NK-92 (cell line): Measurements from ENCODE around the gene HDAC1.
"Not testable (repeated sequence)": the region's sequence is repeated elsewhere in the genome, so short reads cannot be mapped to it uniquely, and the experiment has no call there.

Experiments
- DNase-seq: peaks from one replicate; lab custom pipeline; 2025; ENCODE audit not compliant: unreplicated experiment; lab: John Stamatoyannopoulos, UW

HDAC1 gene

DNA sequence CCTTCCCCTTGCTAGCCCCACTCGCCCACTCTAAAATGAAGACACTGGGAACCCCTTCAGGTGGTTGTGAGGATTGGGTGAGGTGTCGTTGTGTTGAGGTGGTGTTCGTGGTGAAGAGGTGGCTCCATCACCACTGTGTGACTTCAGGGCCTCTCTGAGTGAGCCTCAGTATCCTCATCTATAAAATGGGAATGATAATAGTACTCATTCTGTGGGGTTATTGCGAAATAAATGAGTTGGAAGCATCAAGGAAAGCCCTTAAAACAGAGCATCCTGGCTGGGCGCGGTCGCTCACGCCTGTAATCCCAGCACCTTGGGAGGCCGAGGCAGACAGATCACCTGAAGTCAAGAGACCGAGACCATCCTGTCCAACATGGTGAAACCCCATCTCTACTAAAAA is 50.8 kb downstream of the HDAC1 start:
- DNase-seq = no peak

DNA sequence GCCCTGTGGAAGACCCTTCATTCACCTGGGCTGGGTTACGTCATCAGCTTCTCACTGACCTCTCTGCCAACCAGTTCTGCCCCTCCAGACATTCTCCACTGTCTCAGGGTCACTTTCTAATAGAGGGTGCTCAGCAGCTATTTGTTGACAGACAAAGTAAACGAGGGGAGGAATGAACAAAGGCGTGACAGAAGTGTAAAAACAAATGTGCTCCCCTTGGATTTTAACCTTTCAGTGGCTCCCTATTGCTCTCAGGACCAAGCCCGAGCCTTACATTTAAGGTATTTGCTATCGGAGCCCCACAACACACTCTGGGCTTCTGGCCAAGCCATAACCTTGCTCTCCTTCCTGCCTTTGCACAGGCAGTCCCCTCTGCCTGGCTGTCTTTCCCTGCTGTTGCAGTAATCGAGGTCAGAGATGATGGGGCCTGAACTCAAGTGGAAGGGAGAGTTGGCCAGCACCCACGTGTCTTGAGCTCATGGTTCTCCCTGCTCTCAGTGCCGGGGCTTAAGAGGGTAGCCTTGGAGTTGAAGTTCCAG is 53.5 kb downstream of the HDAC1 start:
- DNase-seq = no peak

DNA sequence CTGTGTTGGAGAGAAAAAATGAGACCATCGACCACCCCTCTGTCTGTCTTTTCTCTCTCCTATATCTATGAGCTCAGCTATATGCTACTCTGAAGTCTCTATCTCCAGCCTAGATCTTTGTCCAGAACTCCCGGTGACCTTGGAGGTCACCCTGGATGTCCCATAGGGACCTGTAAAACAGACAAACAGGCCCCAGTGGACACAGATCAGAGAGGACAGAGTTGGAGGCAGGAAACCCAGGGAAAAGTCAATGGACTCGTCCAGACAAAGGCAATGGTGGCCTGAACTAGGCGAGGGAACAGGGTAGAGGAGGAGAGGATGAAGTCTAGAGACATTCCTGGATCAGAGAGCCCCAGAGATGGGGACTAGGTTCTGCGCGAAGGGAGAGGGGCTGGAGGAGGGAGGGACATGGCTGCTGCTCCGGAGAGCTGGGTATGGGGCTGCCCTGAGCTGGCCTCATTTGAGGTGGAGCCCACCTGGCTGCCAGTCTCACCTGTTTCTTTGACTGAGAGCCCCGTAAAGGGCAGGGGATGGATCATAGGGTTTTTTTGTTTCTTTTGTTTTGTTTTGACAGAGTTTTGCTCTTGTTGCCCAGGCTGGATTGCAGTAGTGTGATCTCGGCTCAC is 54.8 kb downstream of the HDAC1 start:
- no peak for DNase-seq

DNA sequence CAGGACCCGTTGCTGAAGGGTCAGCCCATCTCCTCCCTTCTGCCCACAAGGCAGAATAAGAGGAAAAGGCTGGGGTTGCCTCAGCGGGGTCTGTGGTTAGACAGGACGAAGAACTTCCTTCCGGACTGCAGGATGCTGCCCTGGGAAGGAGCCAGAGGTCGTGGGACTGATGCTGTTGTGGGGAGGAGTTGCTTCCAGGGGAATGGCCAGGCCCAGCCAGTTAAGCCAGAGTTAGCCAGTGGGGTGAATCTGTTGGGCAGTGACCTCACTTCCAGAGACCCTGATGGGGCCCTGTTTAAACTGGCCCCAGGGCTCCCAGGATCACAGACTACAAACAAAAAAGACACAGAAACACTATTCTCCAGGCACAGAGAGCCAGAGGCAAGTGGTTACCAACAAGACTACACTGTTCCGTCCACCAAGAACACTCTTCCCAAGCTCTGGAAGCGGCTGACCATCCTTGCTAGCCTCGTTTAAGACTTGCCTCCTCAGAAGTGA is 57.4 kb downstream of the HDAC1 start:
- no peak for DNase-seq

DNA sequence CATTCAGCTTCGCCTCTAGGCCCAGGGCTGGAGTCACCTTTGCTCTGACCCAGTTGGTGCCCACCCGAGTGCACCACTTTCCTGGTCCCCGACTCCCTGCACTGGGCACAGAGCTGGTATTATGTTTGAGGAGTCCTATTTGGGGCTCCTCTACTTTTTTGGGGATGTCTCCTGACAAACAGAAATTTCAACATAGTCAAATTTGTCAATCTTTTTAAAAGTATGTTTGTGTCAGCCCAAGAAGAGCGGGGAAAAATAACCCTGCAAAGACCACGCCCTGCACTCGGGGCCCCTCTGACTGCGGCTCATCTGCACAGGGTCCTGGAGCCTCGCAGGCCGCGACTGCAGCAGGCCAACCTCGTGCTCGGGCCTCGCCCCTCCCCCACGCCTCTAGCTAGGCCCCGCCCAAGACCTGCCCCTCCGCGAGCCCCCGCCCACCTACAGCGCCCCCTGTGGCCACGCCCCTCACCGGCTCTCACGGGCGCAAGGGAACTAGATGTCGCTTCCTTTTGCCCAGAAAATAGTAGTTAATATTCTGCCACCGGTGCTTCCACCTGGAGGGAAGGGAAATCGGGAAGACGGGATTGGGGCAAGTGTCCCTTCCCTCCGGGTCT is 59.0 kb downstream of the HDAC1 start:
- no peak for DNase-seq

DNA sequence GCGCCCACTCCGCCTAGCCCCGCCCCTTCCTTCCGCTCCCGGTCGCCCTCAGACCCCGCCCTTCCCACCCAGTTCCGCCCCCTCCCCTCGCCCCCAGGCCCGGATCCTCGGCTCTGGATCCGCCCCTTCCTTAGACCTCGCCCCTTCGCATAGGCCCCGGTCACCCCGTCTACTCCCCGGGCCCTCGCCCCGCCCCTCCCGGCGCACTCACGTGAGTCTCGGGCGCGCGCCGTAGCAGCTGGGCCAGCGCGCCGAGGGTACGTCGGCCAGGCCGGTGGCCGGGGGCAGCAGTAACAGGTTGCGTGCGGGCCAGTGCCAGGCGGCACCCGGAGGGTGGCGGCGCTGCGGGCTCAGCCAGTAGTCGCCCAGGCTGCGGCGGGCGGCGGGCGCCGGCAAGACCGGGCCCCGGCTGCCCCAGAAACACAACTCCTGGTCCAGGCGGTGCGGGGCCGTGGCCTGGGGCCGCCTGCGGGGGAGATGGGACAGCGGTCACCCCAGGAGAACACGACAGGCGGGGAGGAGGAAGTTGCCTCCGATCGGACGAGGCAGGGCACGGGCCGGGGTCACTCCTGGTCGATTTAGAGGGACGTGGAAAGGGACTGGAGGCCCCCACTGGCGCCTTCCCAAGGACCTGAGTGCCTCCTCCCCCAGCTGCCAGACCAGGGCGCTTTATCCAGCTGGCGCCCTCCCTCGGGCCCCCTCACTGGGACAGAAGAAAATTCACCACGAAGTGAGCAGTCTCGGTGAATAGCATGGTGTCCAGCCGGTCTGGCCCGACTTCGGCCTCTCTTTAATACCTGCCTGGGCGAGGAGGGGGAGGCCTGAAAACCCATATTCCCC is 59.7 kb downstream of the HDAC1 start:
- no peak for DNase-seq

DNA sequence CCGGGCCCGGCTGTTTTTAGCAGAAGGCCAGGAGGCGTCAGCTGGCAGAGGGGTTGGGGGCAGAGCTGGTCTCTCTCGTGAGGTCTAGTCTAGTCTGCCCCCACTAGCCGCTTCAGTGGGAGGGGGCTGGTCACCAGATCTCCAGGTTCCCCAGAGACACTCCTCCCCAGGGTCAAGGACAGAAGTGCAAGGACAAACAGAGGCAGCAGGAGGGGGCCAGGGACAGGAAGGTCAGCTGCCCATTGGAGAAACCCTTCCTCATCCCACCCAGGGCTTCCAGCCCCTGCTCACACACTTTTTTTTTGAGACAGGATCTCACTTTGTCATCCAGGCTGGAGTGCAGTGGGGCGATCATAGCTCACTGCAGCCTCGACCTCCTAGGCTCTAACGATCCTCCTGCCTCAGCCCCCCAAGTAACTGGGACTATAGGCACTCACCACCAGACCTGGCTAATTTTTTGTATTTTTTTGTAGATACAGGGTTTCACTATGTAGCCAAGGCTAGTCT is 60.4 kb downstream of the HDAC1 start:
- no peak for DNase-seq

DNA sequence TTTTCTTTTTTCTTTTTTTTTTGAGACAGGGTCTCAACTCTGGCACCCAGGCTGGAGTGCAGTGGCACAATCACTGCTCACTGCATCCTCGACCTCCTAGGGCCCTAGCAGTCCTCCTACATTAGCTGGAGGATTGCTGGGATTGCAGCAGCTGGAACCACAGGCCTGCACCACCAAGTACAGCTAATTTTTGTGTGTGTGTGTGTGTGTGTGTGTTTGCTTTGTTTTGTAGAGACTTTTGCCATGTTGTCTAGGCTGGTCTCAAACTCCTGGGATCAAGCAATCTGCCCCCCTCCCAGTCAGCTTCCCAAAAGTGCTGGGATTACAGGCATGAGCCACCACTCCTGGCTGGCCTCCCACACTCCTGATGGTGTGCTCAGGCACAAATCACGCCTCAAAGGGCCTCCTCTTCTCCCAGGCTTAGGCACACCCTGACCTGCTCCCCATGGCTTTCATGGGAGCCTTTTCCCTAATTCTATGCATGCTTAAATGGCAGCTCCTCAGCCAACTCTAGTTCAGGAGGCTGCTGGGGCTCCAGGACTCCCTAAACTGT is 61.0 kb downstream of the HDAC1 start:
- no peak for DNase-seq

DNA sequence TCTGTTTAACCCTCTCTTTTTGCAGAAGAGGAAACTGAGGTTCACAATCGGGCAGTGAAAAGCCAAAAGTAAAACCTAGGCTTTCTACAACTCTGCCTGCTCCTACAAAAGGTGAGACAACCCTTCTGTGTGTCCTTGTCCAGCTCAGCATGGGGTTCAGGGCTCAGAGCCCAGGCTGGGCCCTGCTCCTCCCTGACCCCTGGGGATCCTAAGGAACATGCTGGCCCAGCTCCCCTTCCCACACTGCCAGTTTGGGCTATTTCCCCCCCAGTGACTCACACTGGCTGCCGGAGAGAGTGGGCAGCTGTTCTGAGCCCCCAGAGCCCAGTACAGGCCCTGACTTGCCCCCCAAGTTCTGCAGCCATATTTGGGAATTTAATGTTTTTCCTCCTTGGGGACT is 61.5 kb downstream of the HDAC1 start:
- no peak for DNase-seq

DNA sequence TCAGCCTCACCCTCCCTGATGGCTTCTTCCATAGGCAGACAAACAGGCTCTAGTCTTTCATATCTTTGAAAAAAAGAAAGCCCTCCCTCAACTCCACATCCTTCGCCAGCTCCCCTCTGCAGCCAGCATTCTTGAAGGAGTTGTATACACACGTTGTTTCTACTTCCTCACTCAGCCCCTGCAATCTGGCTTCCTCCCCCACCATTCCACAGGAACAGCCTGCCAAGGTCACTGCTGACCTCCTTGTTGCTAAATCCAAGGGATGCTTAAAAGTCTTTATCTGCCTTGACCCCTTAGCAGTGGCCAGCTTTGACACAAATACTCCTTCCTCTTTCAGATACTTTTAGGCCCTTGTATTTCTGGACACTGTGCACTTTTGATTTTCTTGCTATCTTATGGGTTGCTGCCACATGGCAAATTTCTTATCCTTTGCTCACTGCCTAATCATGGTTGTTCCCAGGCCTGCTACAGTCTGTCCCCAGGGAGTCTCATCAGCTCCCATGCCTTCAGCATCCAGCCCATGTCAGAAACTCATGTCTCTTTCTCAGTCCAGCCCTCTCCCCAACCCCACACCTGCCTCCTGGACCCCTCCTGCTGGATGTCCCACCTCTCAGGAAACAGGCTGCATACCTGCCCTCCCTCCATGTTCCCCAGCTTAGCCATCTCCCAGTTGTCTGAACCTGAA is 62.1 kb downstream of the HDAC1 start:
- no peak for DNase-seq

DNA sequence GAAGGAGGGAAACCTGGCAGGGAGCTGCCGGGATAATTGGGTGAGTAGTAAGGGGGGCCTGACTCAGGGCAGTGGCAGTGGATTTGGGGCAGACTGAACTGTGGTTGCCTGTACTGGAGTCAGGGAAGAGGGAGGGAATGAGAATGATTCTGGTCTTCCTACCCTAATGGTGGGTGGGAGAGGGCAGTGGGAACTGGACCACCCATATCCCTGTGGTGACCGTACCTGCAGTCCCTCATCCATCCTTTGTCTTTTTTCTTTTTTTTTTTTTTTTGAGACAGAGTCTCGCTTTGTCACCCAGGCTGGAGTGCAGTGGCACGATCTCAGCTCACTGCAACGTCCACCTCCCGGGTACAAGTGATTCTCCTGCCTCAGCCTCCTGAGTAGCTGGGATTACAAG is 63.9 kb downstream of the HDAC1 start:
- DNase-seq = not testable (repeated sequence)

DNA sequence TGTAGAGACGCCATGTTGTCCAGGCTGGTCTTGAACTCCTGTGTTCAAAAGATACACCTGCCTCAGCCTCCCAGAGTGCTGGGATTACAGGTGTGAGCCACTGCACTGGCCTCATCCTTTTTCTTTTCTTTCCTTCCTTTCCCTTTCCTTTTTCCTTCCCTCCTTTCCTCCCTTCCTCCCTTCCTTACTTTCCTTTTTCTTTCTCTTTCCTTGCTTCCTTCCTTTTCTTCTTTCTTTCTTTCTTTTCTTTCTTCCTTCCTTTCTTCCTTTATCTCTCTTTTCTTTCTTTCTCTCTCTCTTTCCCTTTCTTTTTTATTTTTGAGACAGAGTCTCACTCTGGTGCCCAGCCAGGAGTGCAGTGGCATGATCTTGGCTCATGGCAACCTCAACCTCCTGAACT is 64.6 kb downstream of the HDAC1 start:
- no peak for DNase-seq

DNA sequence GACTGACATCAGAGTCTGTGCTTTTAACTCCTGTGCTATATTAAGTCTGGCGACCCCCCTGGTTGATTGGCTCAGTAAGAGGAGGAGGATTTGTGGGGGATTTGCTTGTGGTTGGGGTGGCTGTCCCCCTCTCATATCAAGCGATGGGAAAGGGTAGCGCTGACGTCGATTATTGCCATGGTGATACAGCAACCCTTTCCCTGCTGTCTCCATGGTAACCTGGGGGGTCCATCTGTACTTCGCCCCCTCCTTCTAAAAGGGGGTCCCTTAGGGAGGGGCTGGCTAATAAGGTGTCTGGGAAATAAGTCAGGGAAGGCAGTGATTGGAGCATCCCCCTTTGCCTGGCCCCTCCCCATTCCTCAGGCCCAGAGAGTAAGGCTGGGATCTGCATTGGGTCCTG is 65.7 kb downstream of the HDAC1 start:
- no peak for DNase-seq

DNA sequence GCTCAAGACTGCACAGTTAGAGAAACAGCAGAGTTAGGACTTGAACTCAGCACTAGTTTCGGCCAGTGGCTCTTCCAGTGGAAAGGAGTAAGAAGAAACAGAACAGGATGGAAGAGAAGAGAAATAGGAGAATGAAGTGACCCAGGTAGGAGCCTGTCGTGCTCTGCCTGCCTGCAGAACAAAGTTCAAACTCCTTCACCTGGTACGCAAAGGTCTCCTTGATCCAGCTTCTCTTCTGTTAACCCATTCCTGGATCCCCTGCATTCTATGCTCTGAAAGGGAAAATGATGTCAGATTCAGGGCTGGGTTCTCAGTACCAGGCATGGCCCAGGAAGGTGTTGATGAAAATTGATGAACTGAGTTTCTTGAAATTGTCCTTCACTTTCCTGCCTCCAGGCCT is 66.6 kb downstream of the HDAC1 start:
- DNase-seq = no peak

DNA sequence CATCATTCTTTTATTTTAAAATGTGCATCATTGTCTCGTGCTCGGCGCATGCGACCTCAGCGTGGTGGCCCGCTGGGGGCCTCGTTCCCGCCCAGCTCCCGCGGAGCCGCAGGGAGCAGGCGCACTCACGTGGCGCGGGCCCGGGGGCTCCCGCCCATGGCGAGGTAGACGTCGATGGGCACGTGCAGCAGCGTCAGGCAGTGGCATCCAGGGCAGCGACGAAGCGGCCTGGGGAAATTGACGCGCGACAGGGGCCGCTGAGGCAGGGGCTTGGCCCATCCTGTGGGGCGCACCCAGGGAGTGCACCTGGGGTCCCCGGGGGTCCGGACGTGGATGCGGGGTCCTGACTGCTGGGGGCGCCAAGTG is 69.4 kb downstream of the HDAC1 start:
- no peak for DNase-seq

DNA sequence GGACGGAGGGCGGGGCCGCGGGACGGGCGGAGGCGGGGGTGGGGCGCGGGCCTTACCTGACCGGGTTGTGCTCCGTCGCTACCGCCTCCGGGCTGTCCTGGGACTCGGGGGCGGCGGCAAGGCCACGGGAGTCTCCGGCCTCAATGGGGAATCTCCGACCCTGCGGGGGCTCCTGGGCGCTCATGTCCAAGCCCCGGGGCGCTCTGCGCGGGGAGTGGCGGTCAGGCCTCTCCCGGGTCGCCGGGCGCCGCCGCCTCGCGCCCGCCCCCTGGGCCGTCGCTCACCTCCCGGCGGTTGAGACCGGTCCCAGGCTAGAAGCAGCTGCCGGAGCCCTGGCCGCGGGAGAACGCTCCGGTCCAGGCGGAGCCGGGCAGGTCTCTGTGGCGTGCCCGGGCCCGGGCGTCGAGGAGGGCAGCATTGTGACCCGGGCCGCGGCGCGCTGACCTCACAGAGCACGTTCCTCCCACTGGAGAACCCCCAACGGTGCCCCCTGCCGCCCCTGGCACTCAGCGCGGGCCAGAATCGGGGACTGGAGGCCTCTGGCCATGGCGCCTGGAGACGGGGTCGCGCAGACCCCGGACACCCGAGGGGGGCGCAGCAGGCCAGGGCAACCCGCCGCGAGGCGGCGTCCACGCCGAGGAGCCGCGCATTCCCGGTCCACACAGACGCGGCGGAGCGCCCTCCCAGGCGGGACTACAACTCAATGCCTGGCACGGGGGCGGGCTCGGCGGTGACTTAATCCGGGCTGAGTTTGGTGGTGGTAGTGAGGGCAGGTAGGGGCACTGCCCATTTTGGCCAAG is 70.0 kb downstream of the HDAC1 start:
- DNase-seq = no peak

DNA sequence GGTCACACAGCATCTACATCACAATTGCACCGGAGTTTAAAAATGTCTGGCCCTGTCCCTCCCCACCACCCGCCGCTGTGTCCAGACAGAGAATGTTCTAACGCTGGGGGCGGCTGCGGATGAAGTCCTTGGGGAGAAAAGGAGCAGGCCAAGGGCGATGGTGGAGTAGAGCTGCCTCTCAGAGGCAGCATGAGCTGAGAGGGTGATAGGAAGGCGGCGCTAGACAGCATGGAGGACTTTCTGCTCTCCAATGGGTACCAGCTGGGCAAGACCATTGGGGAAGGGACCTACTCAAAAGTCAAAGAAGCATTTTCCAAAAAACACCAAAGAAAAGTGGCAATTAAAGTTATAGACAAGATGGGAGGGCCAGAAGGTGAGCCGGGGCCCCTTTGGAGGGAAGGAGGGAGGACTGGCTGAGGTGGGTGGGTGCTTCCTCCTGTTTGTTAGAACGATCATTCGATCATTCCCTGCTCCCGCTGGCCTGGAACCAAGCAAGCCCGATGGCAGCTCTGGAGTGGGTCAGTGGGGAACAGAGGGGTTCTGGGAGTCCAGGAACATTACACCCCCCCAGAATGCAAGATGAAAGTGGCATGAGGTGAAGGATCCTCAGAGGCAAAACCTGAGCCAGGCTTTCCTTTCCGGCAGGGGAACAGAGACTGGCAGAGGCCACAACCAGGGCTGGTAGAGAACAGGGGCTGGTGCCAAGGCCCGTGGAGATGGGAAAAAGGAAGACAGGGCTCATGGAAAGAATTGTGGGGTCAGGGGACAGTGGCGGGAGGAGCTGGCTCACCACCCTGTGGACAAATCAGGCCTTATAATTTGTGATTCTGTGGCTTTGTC is 70.8 kb downstream of the HDAC1 start, which contains the start of the genes FAM229A and TSSK3:
Gene FAM229A (minus strand): TSS at position 12 of the 840 bp plus-strand sequence. CDS start 394 bp downstream, outside the sequence.
Gene TSSK3 (plus strand): TSS at position 66 of the 840 bp plus-strand sequence. CDS start 163 bp downstream, at position 229.
- no peak for DNase-seq

DNA sequence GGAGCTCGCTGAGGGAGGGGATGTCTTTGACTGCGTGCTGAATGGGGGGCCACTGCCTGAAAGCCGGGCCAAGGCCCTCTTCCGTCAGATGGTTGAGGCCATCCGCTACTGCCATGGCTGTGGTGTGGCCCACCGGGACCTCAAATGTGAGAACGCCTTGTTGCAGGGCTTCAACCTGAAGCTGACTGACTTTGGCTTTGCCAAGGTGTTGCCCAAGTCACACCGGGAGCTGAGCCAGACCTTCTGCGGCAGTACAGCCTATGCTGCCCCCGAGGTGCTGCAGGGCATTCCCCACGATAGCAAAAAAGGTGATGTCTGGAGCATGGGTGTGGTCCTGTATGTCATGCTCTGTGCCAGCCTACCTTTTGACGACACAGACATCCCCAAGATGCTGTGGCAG is 71.8 kb downstream of the HDAC1 start:
- no peak for DNase-seq

DNA sequence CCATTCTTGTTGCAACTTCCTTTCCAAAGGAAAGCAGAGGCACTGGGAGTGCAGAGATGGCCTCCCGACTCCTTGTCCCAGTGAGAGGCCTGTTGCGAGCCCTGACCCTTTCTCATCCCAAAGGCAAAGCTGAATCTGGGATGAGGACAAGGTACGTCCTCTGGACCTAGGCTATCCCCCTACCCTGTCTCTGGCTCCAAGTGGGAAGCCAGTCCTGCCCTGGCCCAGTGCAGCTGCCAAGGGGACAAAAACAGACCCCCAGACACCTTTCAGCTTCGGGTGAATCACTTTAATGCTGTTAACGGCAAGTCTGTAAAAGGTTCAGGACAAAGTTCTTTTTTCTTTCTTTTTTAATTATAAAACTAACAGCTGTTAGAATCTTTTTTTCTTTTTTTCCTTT is 73.0 kb downstream of the HDAC1 start:
- DNase-seq = no peak
